ENCODE measurements around the gene IL17B.

Gene IL17B

GRCh38 chr5:149326611-149327010 is 52.5 kb downstream of the IL17B start:
- no peaks in the 10 kb centered on the region for H3K4me1 ChIP-seq (ENCODE audit: control insufficient read depth, insufficient read depth, low read length)
- no peaks in the 10 kb centered on the region for H3K27me3 ChIP-seq (ENCODE audit: control insufficient read depth, insufficient read depth, low read length)
- no peaks in the 10 kb centered on the region for H3K36me3 ChIP-seq (ENCODE audit: control insufficient read depth, insufficient read depth, low read length)
- no peak overlapping the region for H3K4me3 ChIP-seq (ENCODE audit: low read length)
- no peak overlapping the region for H3K9ac ChIP-seq (ENCODE audit: low read length)
- no peak overlapping the region for H3K27ac ChIP-seq (ENCODE audit: low read depth, low read length)

- no peak overlapping the region for H3K4me3 ChIP-seq (ENCODE audit: low read length)
These were observed 53.2 kb downstream of the IL17B start for GRCh38 chr5:149325894-149326293.

GRCh38 chr5:149325166-149325735 is 53.8 kb downstream of the IL17B start:
- Histone ChIP-seq H3K4me3 (ENCODE audit: low read length) (no peak overlapping the region), H3K36me3 (ENCODE audit: control insufficient read depth, insufficient read depth, low read length) (no peaks in the 10 kb centered on the region), H3K27ac (ENCODE audit: low read depth, low read length) (no peak overlapping the region), H3K27me3 (ENCODE audit: control insufficient read depth, insufficient read depth, low read length) (no peaks in the 10 kb centered on the region), H3K4me1 (ENCODE audit: control insufficient read depth, insufficient read depth, low read length) (peaks cover 9% of the 10 kb centered on the region), H3K9ac (ENCODE audit: low read length) (no peak overlapping the region)

More at GRCh38 chr5:149325894-149326293, 53.2 kb downstream of the IL17B start:
- H3K4me1 ChIP-seq (ENCODE audit: control insufficient read depth, insufficient read depth, low read length) = peaks cover 3% of the 10 kb centered on the region
- no peaks in the 10 kb centered on the region for H3K27me3 ChIP-seq (ENCODE audit: control insufficient read depth, insufficient read depth, low read length)
- no peak overlapping the region for H3K27ac ChIP-seq (ENCODE audit: low read depth, low read length)
- H3K36me3 ChIP-seq (ENCODE audit: control insufficient read depth, insufficient read depth, low read length) = no peaks in the 10 kb centered on the region
- no peak overlapping the region for H3K9ac ChIP-seq (ENCODE audit: low read length)

- H3K4me3 ChIP-seq (ENCODE audit: low read length) = no peak overlapping the region
- H3K36me3 ChIP-seq (ENCODE audit: control insufficient read depth, insufficient read depth, low read length) = no peaks in the 10 kb centered on the region
- no peaks in the 10 kb centered on the region for H3K27me3 ChIP-seq (ENCODE audit: control insufficient read depth, insufficient read depth, low read length)
- H3K9ac ChIP-seq (ENCODE audit: low read length) = no peak overlapping the region
- H3K4me1 ChIP-seq (ENCODE audit: control insufficient read depth, insufficient read depth, low read length) = peaks cover 11% of the 10 kb centered on the region
- no peak overlapping the region for H3K27ac ChIP-seq (ENCODE audit: low read depth, low read length)
These were observed 54.5 kb downstream of the IL17B start for GRCh38 chr5:149324641-149325040.
